LNCAP (cell line): ENCODE results near the gene ELAVL2.

Experiments
- TF ChIP-seq, protein P1 (sequence below): fragments of 450-650 bp; IDR thresholded peaks from 2 replicates; pipeline ENCODE4 v1.5.1; 2017; ENCODE audit warnings: mild to moderate bottlenecking

ELAVL2 gene

DNA sequence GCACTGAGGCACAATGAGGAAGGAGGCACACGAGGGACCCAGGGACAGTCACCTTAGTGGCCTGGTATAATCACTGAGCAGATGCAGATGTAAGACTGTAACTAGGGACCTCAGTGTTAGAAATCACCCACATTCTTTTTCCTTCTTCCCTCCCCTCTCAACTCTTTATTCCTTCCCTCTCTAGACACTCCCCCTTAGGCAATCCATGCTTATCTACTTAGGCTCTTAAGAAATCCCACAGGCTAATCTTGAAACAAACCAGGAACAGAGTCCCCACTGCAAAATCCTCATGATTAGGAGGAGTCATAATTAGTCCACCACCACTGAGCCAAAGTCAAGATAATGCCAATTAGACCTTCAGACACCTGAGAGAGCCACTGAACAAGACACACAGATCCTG is 84.7 kb downstream of the ELAVL2 start:
- TF ChIP-seq, protein P1, sequence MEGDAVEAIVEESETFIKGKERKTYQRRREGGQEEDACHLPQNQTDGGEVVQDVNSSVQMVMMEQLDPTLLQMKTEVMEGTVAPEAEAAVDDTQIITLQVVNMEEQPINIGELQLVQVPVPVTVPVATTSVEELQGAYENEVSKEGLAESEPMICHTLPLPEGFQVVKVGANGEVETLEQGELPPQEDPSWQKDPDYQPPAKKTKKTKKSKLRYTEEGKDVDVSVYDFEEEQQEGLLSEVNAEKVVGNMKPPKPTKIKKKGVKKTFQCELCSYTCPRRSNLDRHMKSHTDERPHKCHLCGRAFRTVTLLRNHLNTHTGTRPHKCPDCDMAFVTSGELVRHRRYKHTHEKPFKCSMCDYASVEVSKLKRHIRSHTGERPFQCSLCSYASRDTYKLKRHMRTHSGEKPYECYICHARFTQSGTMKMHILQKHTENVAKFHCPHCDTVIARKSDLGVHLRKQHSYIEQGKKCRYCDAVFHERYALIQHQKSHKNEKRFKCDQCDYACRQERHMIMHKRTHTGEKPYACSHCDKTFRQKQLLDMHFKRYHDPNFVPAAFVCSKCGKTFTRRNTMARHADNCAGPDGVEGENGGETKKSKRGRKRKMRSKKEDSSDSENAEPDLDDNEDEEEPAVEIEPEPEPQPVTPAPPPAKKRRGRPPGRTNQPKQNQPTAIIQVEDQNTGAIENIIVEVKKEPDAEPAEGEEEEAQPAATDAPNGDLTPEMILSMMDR, result no peak

DNA sequence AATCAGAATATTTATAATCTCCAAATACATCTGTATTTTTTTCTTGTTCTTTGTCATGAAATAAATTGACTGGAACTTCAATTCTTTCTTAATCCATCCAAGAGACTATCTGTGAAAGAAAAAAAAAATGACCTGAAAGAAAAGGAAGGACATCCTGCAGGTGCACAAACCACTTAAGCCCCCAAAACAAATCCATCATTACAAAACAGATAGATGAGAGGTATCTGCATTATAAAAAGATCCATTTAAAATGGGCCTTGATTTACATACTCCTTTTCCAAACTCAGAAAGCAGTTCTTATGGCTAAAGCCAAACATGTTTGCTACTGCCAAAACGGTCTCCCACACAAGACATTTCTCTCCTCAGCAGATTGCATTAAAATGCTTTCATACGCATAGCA is 85.5 kb downstream of the ELAVL2 start:
- TF ChIP-seq, protein P1, result no peak

DNA sequence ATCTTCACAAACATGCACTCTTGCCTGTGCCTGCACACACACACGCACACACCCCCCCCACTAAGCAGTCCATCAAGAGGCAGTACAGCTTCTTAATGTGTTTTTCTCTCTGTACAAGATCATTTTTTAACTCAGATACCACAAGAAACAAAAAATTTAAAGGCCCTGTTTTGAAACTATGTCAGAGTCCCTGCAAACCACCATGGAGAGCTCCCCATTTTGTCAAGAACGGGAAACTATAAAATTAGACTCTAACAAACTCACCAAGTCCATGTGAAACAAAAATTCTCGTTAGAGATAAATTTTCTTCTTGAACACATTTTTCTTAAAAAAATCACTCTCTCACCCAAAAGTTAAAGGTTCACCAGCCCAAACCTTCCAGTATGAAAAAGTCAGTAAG is 86.3 kb downstream of the ELAVL2 start:
- TF ChIP-seq, protein P1, result no peak

- TF ChIP-seq, protein P1, result no peak
These were observed 89.7 kb downstream of the ELAVL2 start for GRCh38 chr9:23736293-23736692.

- TF ChIP-seq, protein P1, result no peak
These were observed 92.5 kb downstream of the ELAVL2 start for GRCh38 chr9:23733495-23734078.

DNA sequence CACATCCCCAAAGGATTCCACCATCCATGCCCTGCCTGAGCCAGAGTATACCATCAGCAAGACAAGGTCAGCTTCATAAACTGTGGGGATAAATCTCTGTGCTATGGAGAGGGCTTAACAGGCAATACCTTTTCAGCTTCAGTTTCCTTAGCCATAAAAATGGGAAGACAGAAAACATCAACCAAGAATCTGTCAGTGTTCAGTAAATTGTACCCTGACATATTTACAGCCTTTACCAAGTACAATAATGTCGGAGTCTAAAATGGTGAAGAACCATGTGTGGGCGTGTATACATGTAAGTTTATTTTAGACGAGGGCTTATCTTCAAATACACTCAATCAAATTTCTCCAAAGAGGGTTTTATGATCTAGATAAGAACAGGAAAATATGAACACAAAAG is 94.7 kb downstream of the ELAVL2 start:
- TF ChIP-seq, protein P1, result no peak

DNA sequence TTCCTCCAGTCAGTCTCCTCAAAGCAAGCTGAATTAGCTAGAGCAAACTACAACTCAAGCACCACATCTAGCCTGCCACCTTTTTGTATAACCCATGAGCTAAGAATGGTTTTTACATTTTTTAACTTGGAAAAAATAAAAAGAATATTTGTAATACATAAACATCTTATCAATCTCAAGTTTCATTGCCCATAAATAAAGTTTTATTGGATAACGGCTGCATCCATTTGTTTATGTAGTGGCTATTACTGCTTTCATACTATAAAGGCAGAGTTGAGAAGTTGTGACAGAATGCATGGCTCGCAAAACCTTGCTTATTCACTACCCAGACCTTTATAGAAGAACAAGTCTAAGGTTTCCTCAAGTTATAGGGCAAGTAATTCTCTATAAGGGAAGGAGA is 95.7 kb downstream of the ELAVL2 start:
- TF ChIP-seq, protein P1, result no peak

DNA sequence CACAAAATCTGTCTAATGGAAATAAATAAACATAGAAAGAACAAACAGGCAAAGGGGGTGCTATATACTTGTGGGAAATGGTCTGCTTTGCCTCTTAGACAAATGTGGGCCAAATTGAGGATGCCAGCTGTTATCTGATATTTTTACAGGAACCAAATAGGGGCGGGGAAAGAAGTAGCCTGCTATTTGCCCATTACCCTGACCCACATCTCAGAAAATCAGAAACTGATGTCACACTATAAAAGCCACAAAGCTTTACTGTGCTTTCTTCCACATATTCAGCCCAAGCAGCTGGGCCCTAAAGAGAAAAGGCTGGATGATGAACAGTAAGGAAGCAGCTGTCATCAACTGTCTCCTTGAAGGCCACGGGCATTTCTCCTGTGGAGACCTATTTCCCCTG is 97.3 kb downstream of the ELAVL2 start:
- TF ChIP-seq, protein P1, result no peak
